Small intestine (tissue), 16 donors: ENCODE data around the gene CLNS1A. TPM values are rescaled to one million over a fixed set of nuclear protein-coding genes. Genes with fewer than 3 reads are reported as not detected.

Experiments
- DNase-seq, 2 donors: peaks; one replicate each; pipeline versions ENCODE4 v3.0.0 to v3.0.0-alpha.2; 2013
- FAIRE-seq: peaks from 2 replicates; lab custom pipeline; 2012; peaks lifted over from hg19 to GRCh38; lab: Jason Lieb, UNC
- H3K27ac ChIP-seq, 3 donors: one replicate each; pipeline ENCODE4 v1.5.1; 2013; ENCODE audit warnings: low read length in 2 of 3, mild to moderate bottlenecking in 2 of 3, control low read depth in 1 of 3, inconsistent platforms in 1 of 3, low read depth in 1 of 3, moderate library complexity in 1 of 3
- H3K27me3 ChIP-seq, 3 donors: one replicate each; pipeline ENCODE4 v1.6.1; 2013; ENCODE audit warnings: low read length in 3 of 3, inconsistent platforms in 1 of 3; ENCODE audit not compliant: control insufficient read depth in 3 of 3, insufficient read depth in 3 of 3
- H3K36me3 ChIP-seq, 3 donors: one replicate each; pipeline ENCODE4 v1.6.1; 2013; ENCODE audit warnings: low read length in 3 of 3, inconsistent platforms in 1 of 3, low read depth in 1 of 3, mild to moderate bottlenecking in 1 of 3, moderate library complexity in 1 of 3; ENCODE audit not compliant: control insufficient read depth in 3 of 3, insufficient read depth in 2 of 3
- H3K4me1 ChIP-seq, 3 donors: one replicate each; pipeline ENCODE4 v1.6.1; 2013; ENCODE audit warnings: low read length in 2 of 3, inconsistent platforms in 1 of 3, low read depth in 1 of 3, mild to moderate bottlenecking in 1 of 3, moderate library complexity in 1 of 3; ENCODE audit not compliant: control insufficient read depth in 3 of 3, insufficient read depth in 2 of 3
- H3K4me3 ChIP-seq, 3 donors: one replicate each; pipeline ENCODE4 v1.5.1; 2013; ENCODE audit warnings: low read length in 3 of 3, control low read depth in 1 of 3, inconsistent platforms in 1 of 3, low read depth in 1 of 3, mild to moderate bottlenecking in 1 of 3, moderate library complexity in 1 of 3
- H3K9me3 ChIP-seq, 2 donors: one replicate each; pipeline ENCODE4 v1.6.1; 2013; ENCODE audit warnings: low read depth in 1 of 2, low read length in 1 of 2; ENCODE audit not compliant: control insufficient read depth in 2 of 2, insufficient read depth in 1 of 2
- WGBS, 3 donors: extraction: QIAGEN DNeasy Blood & Tissue Kit; methylation state at CpG; one replicate each; pipeline ENCODE4 v1.1.7; 2013; 5-methylcytosine and 5-hydroxymethylcytosine counted together
- long read RNA-seq, 10 donors: transcript quantifications; one replicate each; lab custom pipeline, GENCODE V29; 2026
- polyA plus RNA-seq, 4 donors: library from polyadenylated mRNA; stranded (reverse) in 3 of 4; unstranded in 1 of 4; fragments of 200-250 nt in 3 of 4; fragments of 120-200 nt in 1 of 4; gene quantifications; one replicate each; pipeline versions ENCODE4 v1.2.1 to v1.2.3, GENCODE V29; 2013
- donor health status: healthy with polysubstance abuse.
- donor health status: control.
- donor health status: control.
- donor health status: Bipolar disorder and iron deficiency.
- donor health status: healthy.

Gene CLNS1A, protein sequence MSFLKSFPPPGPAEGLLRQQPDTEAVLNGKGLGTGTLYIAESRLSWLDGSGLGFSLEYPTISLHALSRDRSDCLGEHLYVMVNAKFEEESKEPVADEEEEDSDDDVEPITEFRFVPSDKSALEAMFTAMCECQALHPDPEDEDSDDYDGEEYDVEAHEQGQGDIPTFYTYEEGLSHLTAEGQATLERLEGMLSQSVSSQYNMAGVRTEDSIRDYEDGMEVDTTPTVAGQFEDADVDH
- 100 to 1,000 TPM in 2 of 4 donors, 10 to 100 TPM in 2; 64.6 to 188 (median 90.9) TPM for polyA plus RNA-seq
- long read RNA-seq, donor 1, transcript CLNS1A-204 (7 exons, 2,993 nt): major isoform, 71 of 173 reads
- long read RNA-seq, donor 1, partial matches to known transcripts: 98 of 173 reads
- long read RNA-seq, donor 1, other reads (novel, unspliced or antisense): 0 of 173 reads
- long read RNA-seq, donor 2, transcript CLNS1A-204 (7 exons, 2,993 nt): major isoform, 15 of 22 reads
- long read RNA-seq, donor 2, partial matches to known transcripts: 7 of 22 reads
- long read RNA-seq, donor 2, other reads (novel, unspliced or antisense): 0 of 22 reads
- long read RNA-seq, donor 3, transcript CLNS1A-204 (7 exons, 2,993 nt): major isoform, 25 of 51 reads
- long read RNA-seq, donor 3, partial matches to known transcripts: 25 of 51 reads
- long read RNA-seq, donor 3, other reads (novel, unspliced or antisense): 0 of 51 reads
- long read RNA-seq, donor 4, partial matches to known transcripts: 0 of 1 reads
- long read RNA-seq, donor 4, other reads (novel, unspliced or antisense): 0 of 1 reads
- long read RNA-seq, donor 5, transcript CLNS1A-204 (7 exons, 2,993 nt): major isoform, 13 of 38 reads
- long read RNA-seq, donor 5, partial matches to known transcripts: 11 of 38 reads
- long read RNA-seq, donor 5, other reads (novel, unspliced or antisense): 14 of 38 reads
- long read RNA-seq, donor 6, transcript CLNS1A-204 (7 exons, 2,993 nt): major isoform, 19 of 46 reads
- long read RNA-seq, donor 6, partial matches to known transcripts: 24 of 46 reads
- long read RNA-seq, donor 6, other reads (novel, unspliced or antisense): 0 of 46 reads
- long read RNA-seq, donor 7: 0 reads
- long read RNA-seq, donor 8, partial matches to known transcripts: 6 of 9 reads
- long read RNA-seq, donor 8, other reads (novel, unspliced or antisense): 0 of 9 reads
- long read RNA-seq, donor 9, transcript CLNS1A-204 (7 exons, 2,993 nt): major isoform, 6 of 6 reads
- long read RNA-seq, donor 9, partial matches to known transcripts: 0 of 6 reads
- long read RNA-seq, donor 9, other reads (novel, unspliced or antisense): 0 of 6 reads
- long read RNA-seq, donor 10, transcript CLNS1A-204 (7 exons, 2,993 nt): major isoform, 45 of 100 reads
- long read RNA-seq, donor 10, partial matches to known transcripts: 50 of 100 reads
- long read RNA-seq, donor 10, other reads (novel, unspliced or antisense): 0 of 100 reads

- H3K27ac ChIP-seq: peak within 1 kb of the TSS; percentile 69 to 93 (median 80)
These were observed at the start of gene CLNS1A for GRCh38 chr11:77637345-77638165. Gene CLNS1A, minus strand, starts transcription at chr11:77637794. Its CDS starts 80 bp downstream, at chr11:77637714.

GRCh38 chr11:77687088-77687487 lies 49.5 kb upstream of the CLNS1A start:
- H3K27me3 ChIP-seq: no peaks in the 10 kb centered on the region
- H3K9me3 ChIP-seq: no peaks in the 10 kb centered on the region
- peaks cover 8 to 31% (median 13%) of the 10 kb centered on the region in 3 donors for H3K36me3 ChIP-seq
- no peaks in the 10 kb centered on the region for H3K4me1 ChIP-seq
- FAIRE-seq: no peak
- no peak for DNase-seq
- no peak overlapping the region for H3K27ac ChIP-seq
- no peak overlapping the region for H3K4me3 ChIP-seq

More at GRCh38 chr11:77637345-77638165, at the start of gene CLNS1A:
- WGBS, 3 donors: 1% methylated on average over 39 to 41 of the region's 41 CpGs
- Histone ChIP-seq H3K4me3 (peak within 1 kb of the TSS; percentile 76 to 91 (median 88)), H3K9me3 (peaks cover 0 to 15% of the 10 kb centered on the region in 2 donors), H3K36me3 (peaks cover 0 to 7% (median 0%) of the 10 kb centered on the region in 3 donors), H3K27me3 (no peaks in the 10 kb centered on the region), H3K4me1 (peaks cover 3 to 8% (median 3%) of the 10 kb centered on the region in 3 donors)
- DNase-seq: peak; percentile 90 to 93
- no peak for FAIRE-seq

DNA sequence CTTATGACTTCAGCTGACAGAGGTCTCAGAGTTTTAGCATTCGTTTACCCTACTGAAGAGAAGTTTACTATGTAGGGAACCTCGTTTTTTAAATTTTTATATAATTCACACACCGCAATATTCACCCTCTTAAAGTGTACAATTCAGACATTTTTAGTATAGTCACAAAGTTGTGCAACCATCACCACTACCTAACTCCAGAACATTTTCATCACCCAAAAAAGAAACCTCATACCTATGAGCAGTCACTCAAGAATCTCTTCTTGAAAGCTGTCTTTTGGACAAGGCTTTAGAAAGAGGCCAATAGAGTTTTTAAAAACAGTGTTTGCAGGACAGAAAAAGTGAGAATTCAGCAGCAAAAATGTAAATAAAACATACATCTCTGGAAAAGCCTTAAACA lies 39.5 kb upstream of the CLNS1A start:
- Histone ChIP-seq H3K27me3 (no peaks in the 10 kb centered on the region), H3K4me1 (no peaks in the 10 kb centered on the region), H3K4me3 (no peak overlapping the region), H3K36me3 (peaks cover 7 to 25% (median 18%) of the 10 kb centered on the region in 3 donors), H3K27ac (no peak overlapping the region), H3K9me3 (no peaks in the 10 kb centered on the region)
- FAIRE-seq: no peak
- DNase-seq: no peak
- 93 to 97% (median 94%) methylated on average over 3 of the region's 3 CpGs for WGBS, 3 donors

GRCh38 chr11:77672264-77672663 lies 34.7 kb upstream of the CLNS1A start:
- Histone ChIP-seq H3K9me3 (no peaks in the 10 kb centered on the region), H3K27me3 (no peaks in the 10 kb centered on the region), H3K4me1 (peaks cover 0 to 13% (median 0%) of the 10 kb centered on the region in 3 donors), H3K36me3 (peaks cover 13 to 30% (median 16%) of the 10 kb centered on the region in 3 donors), H3K4me3 (no peak overlapping the region), H3K27ac (peak overlapping the region in 1 of 3 donors; percentile 37)
- DNase-seq (peak; percentile 46 to 71), FAIRE-seq (no peak)
- WGBS, 3 donors: 77 to 100% (median 92%) methylated on average over 1 of the region's 1 CpG

DNA sequence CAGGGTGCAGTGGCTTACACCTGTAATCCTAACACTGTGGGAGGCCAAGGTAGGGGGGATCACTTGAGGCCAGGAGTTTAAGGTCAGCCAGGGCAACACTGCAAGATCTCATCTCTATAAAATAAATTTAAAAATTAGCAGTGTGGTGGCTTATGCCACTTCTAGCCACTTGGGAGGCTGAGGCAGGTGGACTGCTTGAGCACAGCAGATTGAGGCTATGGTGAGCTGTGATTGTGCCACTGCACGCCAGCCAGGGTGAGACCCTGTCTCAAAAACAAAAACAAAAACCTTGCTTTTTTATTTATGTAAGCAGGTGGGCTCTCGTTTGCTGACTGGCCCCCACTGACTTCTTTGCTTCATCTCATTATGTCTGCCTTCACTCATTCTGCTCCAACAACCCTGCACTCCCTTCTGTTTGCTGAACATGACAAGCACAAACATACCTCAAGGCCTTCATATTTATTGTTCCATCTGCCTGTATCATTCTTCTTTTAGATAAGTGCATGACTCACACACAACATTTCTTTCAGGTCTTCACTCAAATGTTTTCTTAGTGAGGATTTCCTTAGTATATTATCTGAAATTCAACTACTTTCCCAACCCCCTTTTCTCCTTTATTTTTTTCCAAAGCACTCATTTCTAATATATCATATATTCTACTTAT lies 32.4 kb upstream of the CLNS1A start:
- H3K9me3 ChIP-seq: no peaks in the 10 kb centered on the region
- WGBS, 3 donors: 84 to 94% (median 89%) methylated on average over 2 of the region's 2 CpGs
- H3K27ac ChIP-seq: no peak overlapping the region
- no peaks in the 10 kb centered on the region for H3K27me3 ChIP-seq
- peak; percentile 10 to 14 for DNase-seq
- H3K36me3 ChIP-seq: peaks cover 8 to 30% (median 11%) of the 10 kb centered on the region in 3 donors
- no peak for FAIRE-seq
- H3K4me1 ChIP-seq: peaks cover 0 to 20% (median 0%) of the 10 kb centered on the region in 3 donors
- H3K4me3 ChIP-seq: no peak overlapping the region

- H3K36me3 ChIP-seq: peaks cover 8 to 25% (median 12%) of the 10 kb centered on the region in 3 donors
- FAIRE-seq (no peak), DNase-seq (no peak)
- H3K27ac ChIP-seq: no peak overlapping the region
- H3K27me3 ChIP-seq: no peaks in the 10 kb centered on the region
- H3K9me3 ChIP-seq: no peaks in the 10 kb centered on the region
- WGBS, 3 donors: 93 to 98% (median 95%) methylated on average over 3 of the region's 3 CpGs
- peaks cover 0 to 23% (median 0%) of the 10 kb centered on the region in 3 donors for H3K4me1 ChIP-seq
- no peak overlapping the region for H3K4me3 ChIP-seq
These were observed 31.2 kb upstream of the CLNS1A start for GRCh38 chr11:77668760-77669159.
